HG03457 (cell line): ENCODE data around the gene XIAP.

Experiments used
- ATAC-seq: cut with Tn5 transposase; IDR thresholded peaks from one replicate; pipeline ENCODE4 v1.9.1; 2021; ENCODE audit warnings: moderate number of reproducible peaks; ENCODE audit not compliant: unreplicated experiment

Gene XIAP

DNA sequence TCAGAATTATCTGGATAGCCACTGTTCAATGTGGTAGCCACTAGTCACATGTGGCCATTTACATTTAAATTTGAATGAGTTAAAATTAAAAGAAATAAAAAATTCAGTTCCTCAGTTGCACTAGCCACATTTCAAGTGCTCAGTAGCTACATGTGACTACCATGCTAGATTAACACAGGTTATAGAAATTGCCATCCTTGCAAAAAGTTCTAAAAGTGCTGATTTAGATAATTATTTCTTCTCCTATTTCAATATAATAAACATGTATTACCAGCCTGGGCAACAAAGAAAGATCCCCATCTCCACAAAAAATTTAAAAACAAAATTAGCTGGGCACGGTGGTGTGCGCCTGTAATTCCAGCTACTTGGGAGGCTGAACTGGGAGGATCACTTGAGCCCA is 90.0 kb downstream of the XIAP start:
- ATAC-seq = no peak

DNA sequence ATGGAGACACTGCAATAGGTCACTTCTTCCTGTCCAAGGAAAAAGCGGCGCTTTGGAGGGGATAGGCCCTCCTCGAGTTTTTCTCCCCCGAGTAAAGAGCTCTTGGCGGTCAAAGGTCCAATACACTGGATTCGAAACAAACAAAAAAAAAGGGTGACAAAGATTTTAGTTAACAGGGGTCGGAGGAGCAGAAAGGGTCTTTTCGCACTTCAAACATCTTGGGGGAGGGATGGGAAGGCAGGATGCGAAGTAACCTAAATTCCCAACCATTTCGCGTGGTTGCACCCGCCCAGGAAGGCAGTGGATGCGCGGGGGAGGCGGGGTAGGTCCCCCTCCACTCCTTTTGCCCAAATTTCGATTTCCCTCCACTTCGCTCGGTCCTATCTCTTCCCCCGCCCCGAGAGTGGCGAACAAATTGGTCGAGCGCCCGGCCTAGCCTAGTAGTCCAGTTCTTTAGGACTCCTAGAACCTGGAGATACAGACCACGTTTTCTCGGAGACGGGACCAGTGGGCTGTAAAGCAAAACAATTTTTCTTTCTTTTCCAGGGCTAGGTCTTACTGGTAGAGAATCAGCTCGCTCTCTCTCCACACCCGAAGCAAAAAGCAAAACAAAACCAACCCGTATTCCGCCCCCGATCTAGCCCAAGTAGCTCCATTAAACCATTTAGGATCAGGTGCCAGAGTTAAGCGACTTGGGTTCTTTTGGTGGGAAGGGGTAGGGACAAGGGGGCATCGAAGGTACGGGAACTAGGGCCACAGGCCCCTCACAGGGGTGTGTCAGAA is 99.6 kb downstream of the XIAP start:
- no peak for ATAC-seq

DNA sequence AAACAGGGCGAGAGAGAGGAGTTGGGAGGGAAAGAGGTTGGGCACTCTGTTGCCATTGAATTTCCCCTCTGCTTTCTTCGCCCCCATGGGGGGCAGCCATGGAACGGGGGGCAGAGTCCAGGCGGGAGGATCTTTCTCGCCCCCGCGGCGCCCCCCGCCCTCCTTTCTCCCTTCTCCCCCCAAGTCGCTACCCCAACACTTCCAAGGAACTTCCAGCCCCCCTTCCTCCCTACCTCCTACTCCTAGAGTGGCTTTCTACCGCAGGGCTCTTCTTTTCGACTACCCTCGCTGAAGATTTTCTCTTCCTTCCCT is 101.1 kb downstream of the XIAP start:
- no peak for ATAC-seq

DNA sequence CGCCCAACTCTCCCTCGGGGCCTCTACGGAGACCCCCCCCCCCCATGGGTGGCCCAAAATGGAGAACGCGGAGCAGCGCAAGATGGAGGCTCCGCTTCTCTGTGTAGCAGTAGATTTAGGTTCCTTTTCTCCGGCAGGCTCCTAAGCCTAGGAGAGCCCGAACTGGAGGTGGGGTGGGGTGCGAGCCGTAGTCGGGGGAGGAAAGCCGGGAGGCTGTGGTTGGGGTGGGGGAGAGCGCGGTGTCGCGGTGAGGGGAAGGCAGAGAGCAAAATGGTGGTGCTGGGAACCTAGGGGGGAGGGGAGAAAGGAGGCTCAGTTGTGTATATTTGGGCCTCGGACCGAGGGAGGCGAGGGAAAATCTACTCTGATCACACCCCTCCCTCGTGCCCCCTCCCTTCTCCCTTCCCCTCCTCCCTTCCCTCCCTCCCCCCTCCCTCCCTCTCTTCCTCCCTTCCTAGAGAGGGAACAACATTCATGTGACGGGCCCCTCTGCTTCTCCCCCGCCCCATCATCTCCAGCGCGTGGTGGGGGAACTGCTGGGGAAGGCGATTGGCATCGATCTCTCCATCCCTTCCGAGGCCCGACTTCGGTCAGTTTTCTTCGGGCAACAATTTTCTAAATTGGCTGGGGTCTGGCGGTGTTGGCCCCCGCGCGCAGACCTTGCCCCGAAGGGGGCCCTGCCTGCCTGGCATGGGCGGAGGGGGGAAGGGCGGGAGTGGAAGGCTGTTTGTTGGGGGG is 101.6 kb downstream of the XIAP start, which contains the start of gene STAG2:
Gene STAG2 (plus strand): TSS at position 439 of the 738 bp plus-strand sequence. CDS start 60,922 bp downstream, outside the sequence.
- ATAC-seq = no peak

DNA sequence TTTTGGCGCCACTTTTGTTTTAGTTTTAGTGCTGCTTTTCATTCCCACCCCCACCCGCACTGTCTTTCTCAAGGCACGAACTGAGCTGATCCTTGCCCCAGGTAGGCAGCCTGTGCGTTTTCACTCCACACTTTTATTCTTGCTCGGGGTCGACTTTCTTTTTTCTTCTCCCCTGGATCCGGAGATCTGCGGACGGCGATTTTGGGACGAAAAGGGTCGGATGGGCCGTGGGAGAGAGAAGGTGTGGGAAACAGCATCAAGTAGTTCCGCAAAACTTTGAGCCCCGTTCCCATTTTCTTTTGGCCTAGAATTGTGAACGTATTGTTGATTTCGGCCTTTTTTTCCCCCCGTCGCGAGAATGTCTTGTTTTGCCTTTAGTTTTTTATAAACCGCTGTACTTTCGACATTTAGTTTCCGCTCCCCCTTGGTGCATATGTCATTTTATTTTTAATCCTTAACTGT is 102.2 kb downstream of the XIAP start:
- no peak for ATAC-seq

DNA sequence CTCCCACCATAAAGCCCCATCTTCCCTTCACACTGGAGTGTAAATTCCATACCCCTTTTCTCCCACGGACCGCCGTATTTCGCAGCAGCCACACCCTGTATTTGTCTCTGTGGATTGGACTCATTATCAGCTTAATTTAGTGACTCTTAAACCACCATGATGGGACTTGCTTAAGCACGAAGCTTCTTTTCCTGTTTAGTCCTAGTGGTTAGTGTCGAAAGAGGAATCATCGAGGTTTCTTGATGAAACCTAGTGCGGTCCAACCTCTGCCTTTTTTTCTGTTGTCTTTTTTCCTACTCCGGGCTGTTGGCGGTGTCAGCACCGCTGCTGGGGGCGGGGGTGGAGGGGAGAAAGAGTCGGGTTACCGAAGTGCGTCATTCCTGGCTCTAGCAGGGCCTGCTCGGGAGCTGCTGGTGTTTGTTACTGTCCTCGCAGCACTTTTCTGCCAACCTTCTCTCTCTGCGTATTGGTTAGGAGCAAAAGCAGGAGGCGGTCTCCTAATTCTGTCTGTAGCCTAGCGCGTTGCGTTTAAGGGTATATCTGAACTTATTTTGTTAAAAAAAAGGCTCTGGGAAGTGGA is 103.0 kb downstream of the XIAP start:
- peak; percentile 56 for ATAC-seq
